Measurements from ENCODE around the gene SPACA5. TPM values are rescaled to one million over a fixed set of nuclear protein-coding genes. Genes with fewer than 3 reads are reported as not detected.
"Not testable (repeated sequence)": the region's sequence is repeated elsewhere in the genome, so short reads cannot be mapped to it uniquely, and the experiment has no call there.

SPACA5 gene
- total RNA-seq, 1 donor from 2014 or later, result 9.6 TPM

- not testable (repeated sequence) for H3K27ac Mint-ChIP-seq; H3K36me3 Mint-ChIP-seq; H3K4me1 Mint-ChIP-seq; H3K4me3 Mint-ChIP-seq; H3K27me3 Mint-ChIP-seq (ENCODE audit: insufficient read depth, low read depth); H3K27ac ChIP-seq; H3K9ac ChIP-seq; H2AFZ ChIP-seq (replicated peaks); H3K27me3 ChIP-seq; H3K9me3 ChIP-seq (ENCODE audit: low read depth); H3K79me2 ChIP-seq (ENCODE audit: low read depth); H3K4me3 ChIP-seq; H3F3A ChIP-seq (ENCODE audit: low read depth); H3K9me3 Mint-ChIP-seq; H3K4me2 ChIP-seq; DNase-seq (ENCODE audit: low spot score); H3K36me3 ChIP-seq; H4K20me1 ChIP-seq (ENCODE audit: low read depth); H3K4me1 ChIP-seq
Observed at GRCh38 chrX:48019892-48020291, 13.1 kb downstream of the SPACA5 start.

GRCh38 chrX:48020472-48020871, 13.7 kb downstream of the SPACA5 start:
- H3K4me3 Mint-ChIP-seq, result peak overlapping the region; percentile 90
- not testable (repeated sequence) for H3K27ac ChIP-seq; H3K4me1 ChIP-seq; H3K4me1 Mint-ChIP-seq; H3K27me3 Mint-ChIP-seq (ENCODE audit: insufficient read depth, low read depth); DNase-seq (ENCODE audit: low spot score); H3K36me3 Mint-ChIP-seq; H4K20me1 ChIP-seq (ENCODE audit: low read depth); H3K27ac Mint-ChIP-seq; H3K9me3 ChIP-seq (ENCODE audit: low read depth); H3K36me3 ChIP-seq; H3K27me3 ChIP-seq; H3K9ac ChIP-seq; H3K79me2 ChIP-seq (ENCODE audit: low read depth); H3F3A ChIP-seq (ENCODE audit: low read depth); H3K9me3 Mint-ChIP-seq
- Histone ChIP-seq H2AFZ (replicated peaks) (peak overlapping the region; percentile 93), H3K4me3 (peak overlapping the region; percentile 66), H3K4me2 (peak overlapping the region; percentile 76)

DNA sequence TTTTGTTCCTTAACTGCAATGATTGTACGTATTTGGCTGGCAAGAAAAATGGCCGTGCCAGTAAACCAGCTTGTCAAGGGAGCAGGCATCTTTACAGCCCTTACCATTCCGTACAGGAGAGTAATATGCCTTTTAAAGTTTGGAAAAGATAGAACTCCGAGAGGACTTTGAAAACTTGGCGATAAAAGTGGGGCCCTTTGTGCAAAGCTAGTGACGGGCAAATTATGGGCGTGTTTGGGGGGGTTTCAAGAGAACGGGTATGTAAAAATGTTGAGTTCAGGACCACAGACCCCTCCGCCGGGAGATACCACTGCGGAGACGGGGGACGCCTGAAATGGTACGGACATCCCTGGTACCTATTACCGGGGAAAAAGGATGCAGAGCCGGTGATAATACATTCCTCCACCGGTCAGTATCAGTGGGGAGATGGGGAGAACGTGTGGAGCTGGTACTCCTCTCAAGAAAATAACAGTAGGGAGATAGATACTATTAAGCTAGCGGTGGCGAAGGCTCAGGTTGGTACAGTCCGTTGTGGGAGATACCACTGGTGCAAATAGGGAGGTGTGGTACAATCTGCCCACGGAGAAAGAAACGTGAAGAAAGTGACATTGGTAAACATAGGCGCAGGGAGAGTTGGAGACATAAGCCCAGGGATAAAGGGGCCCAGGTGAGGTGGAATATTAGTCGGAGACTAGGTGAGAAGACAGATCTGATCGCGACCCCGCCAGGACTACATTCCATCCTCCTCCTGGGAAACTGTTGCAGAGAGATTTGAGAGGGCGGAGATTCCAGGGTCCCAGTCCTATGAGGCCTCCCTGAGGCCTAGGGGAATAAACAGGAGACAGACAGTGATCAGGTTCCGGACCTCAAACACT, 14.5 kb downstream of the SPACA5 start:
- Mint-ChIP-seq H3K4me1 (peaks cover 4% of the 10 kb centered on the region), H3K4me3 (peak overlapping the region; percentile 90), H3K9me3 (peaks cover 7% of the 10 kb centered on the region), H3K27ac (peak overlapping the region; percentile 100), H3K36me3 (no peaks in the 10 kb centered on the region), H3K27me3 (ENCODE audit: insufficient read depth, low read depth) (no peaks in the 10 kb centered on the region)
- Histone ChIP-seq H3K79me2 (ENCODE audit: low read depth) (no peaks in the 10 kb centered on the region), H3K27me3 (no peaks in the 10 kb centered on the region), H3K36me3 (no peaks in the 10 kb centered on the region), H3K4me3 (peak overlapping the region; percentile 66), H3K4me2 (peak overlapping the region; percentile 76), H3K4me1 (no peaks in the 10 kb centered on the region), H4K20me1 (ENCODE audit: low read depth) (no peaks in the 10 kb centered on the region), H3K27ac (peak overlapping the region; percentile 91), H3F3A (ENCODE audit: low read depth) (no peaks in the 10 kb centered on the region), H3K9ac (peak overlapping the region; percentile 97), H2AFZ (replicated peaks) (peak overlapping the region; percentile 93), H3K9me3 (ENCODE audit: low read depth) (no peaks in the 10 kb centered on the region)
- DNase-seq (ENCODE audit: low spot score), result peak; percentile 72
- TF ChIP-seq EZH2 (IDR thresholded peaks at IDR 0.05) (no peak), EZH2phosphoT487 (IDR thresholded peaks at IDR 0.05) (no peak), CTCF (IDR thresholded peaks at IDR 0.05) (no peak)

GRCh38 chrX:48022100-48022499, 15.3 kb downstream of the SPACA5 start:
- Histone ChIP-seq H3K9me3 (ENCODE audit: low read depth) (no peaks in the 10 kb centered on the region), H3K4me2 (peak overlapping the region; percentile 76), H2AFZ (replicated peaks) (no peak overlapping the region), H3K4me1 (no peaks in the 10 kb centered on the region), H3F3A (ENCODE audit: low read depth) (no peaks in the 10 kb centered on the region), H3K4me3 (no peak overlapping the region), H4K20me1 (ENCODE audit: low read depth) (no peaks in the 10 kb centered on the region), H3K9ac (no peak overlapping the region), H3K36me3 (no peaks in the 10 kb centered on the region), H3K79me2 (ENCODE audit: low read depth) (no peaks in the 10 kb centered on the region), H3K27ac (no peak overlapping the region), H3K27me3 (no peaks in the 10 kb centered on the region)
- no peak overlapping the region for H3K4me3 Mint-ChIP-seq
- no peak for DNase-seq (ENCODE audit: low spot score)
- peaks cover 7% of the 10 kb centered on the region for H3K4me1 Mint-ChIP-seq
- peaks cover 11% of the 10 kb centered on the region for H3K9me3 Mint-ChIP-seq
- TF ChIP-seq EZH2 (IDR thresholded peaks at IDR 0.05) (no peak), CTCF (IDR thresholded peaks at IDR 0.05) (no peak), EZH2phosphoT487 (IDR thresholded peaks at IDR 0.05) (no peak)
- no peaks in the 10 kb centered on the region for H3K27me3 Mint-ChIP-seq (ENCODE audit: insufficient read depth, low read depth)
- H3K36me3 Mint-ChIP-seq, result no peaks in the 10 kb centered on the region
- no peak overlapping the region for H3K27ac Mint-ChIP-seq
